ENCODE results near the gene DNAH7.

DNA sequence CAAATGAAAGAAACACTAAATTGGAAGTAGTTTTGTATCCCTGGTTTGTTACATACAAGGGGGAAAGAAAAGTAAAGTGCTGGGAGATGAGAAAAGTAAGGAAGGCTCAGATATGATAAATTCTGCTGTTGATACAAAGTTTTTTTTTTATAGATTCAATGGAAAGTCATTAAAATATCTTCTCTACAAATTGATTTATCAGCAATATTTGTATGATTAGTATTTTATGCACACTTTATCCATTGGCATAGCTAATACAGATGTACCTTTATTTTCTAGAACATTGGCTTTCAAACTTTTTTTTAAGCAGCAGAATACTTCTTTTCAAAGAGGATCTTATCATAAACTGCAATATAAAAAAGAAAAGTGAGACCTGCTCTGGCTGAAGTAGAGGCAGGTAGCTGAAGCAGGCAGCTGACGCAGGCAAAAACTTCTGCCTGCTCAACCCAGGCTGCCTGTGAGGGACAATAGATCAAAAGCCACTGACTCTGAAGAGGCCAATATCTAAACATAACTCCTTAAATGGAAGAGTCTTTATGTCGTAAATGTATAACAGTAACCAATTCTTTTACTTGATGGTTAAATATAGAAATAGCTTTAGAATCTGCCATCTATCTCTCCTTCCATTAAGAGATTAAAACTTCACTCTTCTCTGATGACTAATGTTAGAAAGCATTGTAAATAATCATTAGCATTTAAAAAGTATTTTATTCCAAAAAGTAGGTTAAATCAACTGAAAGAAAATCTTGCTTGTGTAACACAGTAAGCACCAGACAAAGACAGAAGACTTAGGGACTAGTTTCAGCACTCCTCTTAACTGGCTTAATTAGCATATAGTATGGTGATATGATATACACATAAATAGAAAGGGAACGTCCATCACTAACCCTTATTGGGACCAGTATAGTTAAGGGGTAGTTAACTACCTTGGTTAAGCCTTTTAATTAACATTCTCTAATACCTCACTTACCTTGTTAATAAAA lies 237.4 kb downstream of the DNAH7 start:
- TF ChIP-seq POLR2A (IDR thresholded peaks at IDR 0.05) = no peak
- TF ChIP-seq, protein P1, sequence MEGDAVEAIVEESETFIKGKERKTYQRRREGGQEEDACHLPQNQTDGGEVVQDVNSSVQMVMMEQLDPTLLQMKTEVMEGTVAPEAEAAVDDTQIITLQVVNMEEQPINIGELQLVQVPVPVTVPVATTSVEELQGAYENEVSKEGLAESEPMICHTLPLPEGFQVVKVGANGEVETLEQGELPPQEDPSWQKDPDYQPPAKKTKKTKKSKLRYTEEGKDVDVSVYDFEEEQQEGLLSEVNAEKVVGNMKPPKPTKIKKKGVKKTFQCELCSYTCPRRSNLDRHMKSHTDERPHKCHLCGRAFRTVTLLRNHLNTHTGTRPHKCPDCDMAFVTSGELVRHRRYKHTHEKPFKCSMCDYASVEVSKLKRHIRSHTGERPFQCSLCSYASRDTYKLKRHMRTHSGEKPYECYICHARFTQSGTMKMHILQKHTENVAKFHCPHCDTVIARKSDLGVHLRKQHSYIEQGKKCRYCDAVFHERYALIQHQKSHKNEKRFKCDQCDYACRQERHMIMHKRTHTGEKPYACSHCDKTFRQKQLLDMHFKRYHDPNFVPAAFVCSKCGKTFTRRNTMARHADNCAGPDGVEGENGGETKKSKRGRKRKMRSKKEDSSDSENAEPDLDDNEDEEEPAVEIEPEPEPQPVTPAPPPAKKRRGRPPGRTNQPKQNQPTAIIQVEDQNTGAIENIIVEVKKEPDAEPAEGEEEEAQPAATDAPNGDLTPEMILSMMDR (IDR thresholded peaks at IDR 0.05) = no peak
